Mesothelial cell of epicardium (in vitro differentiated cells): Measurements from ENCODE around the gene ADPRHL1. TPM values are rescaled to one million over a fixed set of nuclear protein-coding genes. Genes with fewer than 3 reads are reported as not detected.

Experiments used
- DNase-seq, 2 experiments: peaks; one replicate each; pipeline ENCODE4 v3.0.0; 2021; ENCODE audit warnings: low spot score in 2 of 2; ENCODE audit not compliant: unreplicated experiment in 2 of 2
- H3K27ac Mint-ChIP-seq: 2 replicates; pipeline ENCODE4 v1.8.0; 2021; ENCODE audit warnings: mixed read lengths
- H3K27me3 Mint-ChIP-seq: 2 replicates; pipeline ENCODE4 v1.8.0; 2021; ENCODE audit warnings: low read depth, mixed read lengths
- H3K36me3 Mint-ChIP-seq: 2 replicates; pipeline ENCODE4 v1.8.0; 2021; ENCODE audit warnings: mixed read lengths
- H3K4me1 Mint-ChIP-seq: 2 replicates; pipeline ENCODE4 v1.8.0; 2021; ENCODE audit warnings: mixed read lengths
- H3K4me3 Mint-ChIP-seq: 2 replicates; pipeline ENCODE4 v1.8.0; 2021; ENCODE audit warnings: mild to moderate bottlenecking, moderate library complexity, mixed read lengths
- H3K9me3 Mint-ChIP-seq: 2 replicates; pipeline ENCODE4 v1.8.0; 2021; ENCODE audit warnings: mixed read lengths
- total RNA-seq: library from RNA; stranded (reverse); gene quantifications from 3 replicates; pipeline ENCODE4 v1.2.1, GENCODE V29; 2021
- TF ChIP-seq, protein P1 (sequence below): fragments of 200-600 bp; sonication (generic); IDR thresholded peaks from one replicate; pipeline ENCODE4 v1.5.0; 2021; ENCODE audit warnings: antibody characterized with exemption; ENCODE audit not compliant: unreplicated experiment

ADPRHL1 gene
- total RNA-seq, 1 donor from 2014 or later: 4.2 TPM

DNA sequence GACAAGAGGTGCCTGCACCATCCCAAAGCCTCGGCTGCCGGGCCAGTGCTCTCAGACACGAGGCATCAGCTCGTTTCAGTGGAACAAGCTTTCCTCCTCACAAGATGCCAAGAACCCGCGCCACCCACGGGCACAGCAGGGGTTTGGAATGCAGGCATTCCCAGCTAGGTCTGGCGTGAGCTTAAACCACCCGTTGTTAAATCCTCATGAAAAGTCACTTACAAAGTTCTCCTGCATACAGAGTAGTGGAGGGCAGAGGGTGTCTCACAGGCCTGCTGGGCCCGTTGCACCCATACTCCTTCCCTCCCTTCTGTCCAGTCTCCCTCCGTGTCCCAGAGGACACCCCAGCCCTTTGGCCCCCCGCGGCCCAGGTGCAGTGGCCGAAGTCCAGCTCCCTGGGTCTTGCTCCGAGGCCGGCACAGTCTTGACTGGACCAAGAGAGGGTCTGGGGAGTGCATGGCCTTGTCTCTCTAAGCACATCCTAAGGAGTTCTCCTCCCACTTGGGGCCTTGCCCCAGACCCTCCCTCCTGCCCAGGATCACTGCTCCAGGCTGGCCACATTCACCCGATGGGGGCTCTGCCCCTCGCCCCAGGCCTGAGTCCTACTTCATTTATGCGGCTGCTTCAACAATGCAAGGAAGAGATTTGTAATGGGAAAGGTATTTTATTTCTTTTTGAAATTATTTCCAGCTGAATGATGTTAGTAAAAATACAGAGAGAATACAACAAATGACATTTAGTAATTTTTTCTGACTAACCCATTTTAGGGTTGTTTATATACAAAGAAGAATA lies 54.1 kb downstream of the ADPRHL1 start:
- no peaks in the 10 kb centered on the region for H3K9me3 Mint-ChIP-seq
- no peak overlapping the region for H3K27ac Mint-ChIP-seq
- H3K27me3 Mint-ChIP-seq: no peaks in the 10 kb centered on the region
- no peaks in the 10 kb centered on the region for H3K36me3 Mint-ChIP-seq
- H3K4me1 Mint-ChIP-seq: no peaks in the 10 kb centered on the region
- peak in 1 of 2 experiments; percentile 31 for DNase-seq
- H3K4me3 Mint-ChIP-seq: no peak overlapping the region
- TF ChIP-seq, protein P1, sequence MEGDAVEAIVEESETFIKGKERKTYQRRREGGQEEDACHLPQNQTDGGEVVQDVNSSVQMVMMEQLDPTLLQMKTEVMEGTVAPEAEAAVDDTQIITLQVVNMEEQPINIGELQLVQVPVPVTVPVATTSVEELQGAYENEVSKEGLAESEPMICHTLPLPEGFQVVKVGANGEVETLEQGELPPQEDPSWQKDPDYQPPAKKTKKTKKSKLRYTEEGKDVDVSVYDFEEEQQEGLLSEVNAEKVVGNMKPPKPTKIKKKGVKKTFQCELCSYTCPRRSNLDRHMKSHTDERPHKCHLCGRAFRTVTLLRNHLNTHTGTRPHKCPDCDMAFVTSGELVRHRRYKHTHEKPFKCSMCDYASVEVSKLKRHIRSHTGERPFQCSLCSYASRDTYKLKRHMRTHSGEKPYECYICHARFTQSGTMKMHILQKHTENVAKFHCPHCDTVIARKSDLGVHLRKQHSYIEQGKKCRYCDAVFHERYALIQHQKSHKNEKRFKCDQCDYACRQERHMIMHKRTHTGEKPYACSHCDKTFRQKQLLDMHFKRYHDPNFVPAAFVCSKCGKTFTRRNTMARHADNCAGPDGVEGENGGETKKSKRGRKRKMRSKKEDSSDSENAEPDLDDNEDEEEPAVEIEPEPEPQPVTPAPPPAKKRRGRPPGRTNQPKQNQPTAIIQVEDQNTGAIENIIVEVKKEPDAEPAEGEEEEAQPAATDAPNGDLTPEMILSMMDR: no peak

DNA sequence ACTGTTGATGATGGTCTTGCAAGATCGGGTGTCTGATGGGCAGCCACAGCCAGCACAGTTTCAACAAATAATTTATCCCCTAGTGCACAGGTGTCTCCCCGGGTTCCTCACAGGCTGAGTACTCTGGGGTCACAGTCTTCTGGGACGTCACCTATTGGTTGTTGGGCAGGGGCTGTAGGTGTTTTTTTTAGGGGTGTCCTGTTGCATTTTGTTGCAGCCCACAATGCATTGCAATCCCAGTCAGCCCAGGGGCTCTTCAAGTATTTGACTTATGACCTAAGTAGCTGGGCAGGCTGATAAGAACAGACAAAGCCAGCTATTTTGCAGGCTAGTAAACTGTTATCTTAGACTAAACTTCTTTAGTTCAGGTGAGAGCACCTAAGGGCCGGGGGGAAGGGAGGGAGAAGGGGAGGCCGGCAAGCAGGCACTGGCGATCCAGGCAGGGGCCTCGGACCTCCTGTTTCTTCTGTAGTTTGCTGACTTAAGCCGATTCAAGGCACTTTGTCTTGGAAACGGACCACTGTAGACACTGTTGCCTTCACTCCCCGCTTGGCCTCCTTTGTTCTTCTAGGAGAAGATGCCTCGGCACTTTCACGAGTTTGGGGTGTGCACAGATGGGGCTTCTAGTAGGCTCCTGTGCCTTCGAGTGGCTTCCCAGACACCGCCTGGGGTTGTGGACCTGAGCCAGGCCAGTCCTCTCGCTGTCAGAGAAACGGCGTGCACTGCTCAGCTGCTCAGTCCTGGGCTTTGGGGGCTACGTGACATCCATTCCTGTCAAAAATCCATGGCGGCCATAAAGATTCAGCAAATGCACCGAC lies 55.5 kb downstream of the ADPRHL1 start:
- Mint-ChIP-seq H3K27ac (no peak overlapping the region), H3K4me1 (peaks cover 5% of the 10 kb centered on the region), H3K9me3 (no peaks in the 10 kb centered on the region), H3K36me3 (no peaks in the 10 kb centered on the region), H3K27me3 (no peaks in the 10 kb centered on the region), H3K4me3 (no peak overlapping the region)
- TF ChIP-seq, protein P1: no peak
- peak in 1 of 2 experiments; percentile 20 for DNase-seq

DNA sequence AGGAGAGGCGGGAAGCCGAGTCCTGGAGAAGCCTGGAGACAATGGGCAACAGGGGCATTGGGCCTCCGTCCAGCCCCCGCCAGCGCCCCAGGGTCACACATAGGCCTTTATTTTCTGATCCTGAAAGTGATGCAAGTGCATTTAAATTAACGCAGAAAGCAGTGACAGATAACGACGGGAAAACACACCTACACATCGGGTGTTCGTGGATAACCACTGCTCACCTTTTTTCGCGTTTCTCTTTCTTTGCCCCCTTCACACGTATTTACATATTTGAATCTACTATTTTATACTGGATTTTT lies 59.0 kb downstream of the ADPRHL1 start:
- DNase-seq: no peak
- peaks cover 3% of the 10 kb centered on the region for H3K9me3 Mint-ChIP-seq
- peak overlapping the region; percentile 28 for H3K4me3 Mint-ChIP-seq
- H3K36me3 Mint-ChIP-seq: no peaks in the 10 kb centered on the region
- TF ChIP-seq, protein P1: peak; percentile 67
- no peak overlapping the region for H3K27ac Mint-ChIP-seq
- no peaks in the 10 kb centered on the region for H3K27me3 Mint-ChIP-seq
- peaks cover 5% of the 10 kb centered on the region for H3K4me1 Mint-ChIP-seq

DNA sequence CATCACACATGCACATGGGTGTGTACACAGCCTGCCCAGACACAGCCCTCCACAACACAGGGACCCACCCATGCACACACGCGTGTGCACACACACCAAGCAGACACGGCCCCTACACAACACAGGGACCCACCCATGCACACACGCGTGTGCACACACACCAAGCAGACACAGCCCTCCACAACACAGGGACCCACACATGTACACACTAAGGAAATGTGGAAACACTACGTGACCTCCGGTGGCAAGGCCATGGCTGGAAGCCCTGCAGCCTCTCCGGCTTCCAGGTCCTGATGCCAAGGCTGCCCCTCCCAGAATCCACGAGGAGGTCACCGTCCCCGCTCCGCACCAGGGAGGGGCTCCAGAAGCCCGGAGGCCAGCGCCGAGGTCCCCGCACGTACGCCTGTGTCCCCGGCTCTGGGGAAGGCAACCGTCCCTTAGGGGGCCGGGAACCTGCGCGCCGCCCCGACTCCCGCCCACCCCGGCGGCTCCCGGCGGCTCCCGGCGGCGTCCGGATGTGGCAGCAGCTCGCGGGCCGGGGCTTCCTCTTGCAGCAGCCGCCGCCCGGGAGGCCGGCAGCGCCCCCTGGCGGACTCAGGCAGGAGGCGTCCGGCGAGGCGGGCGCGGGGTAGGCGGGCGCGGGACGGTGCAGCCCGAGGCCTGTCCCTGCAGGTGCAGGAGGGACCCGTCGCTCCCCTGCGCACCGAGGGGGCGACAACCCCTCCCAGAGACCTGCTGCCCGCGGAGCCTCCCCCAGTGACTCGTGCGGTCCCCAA lies 59.5 kb downstream of the ADPRHL1 start:
- peaks cover 3% of the 10 kb centered on the region for H3K9me3 Mint-ChIP-seq
- no peaks in the 10 kb centered on the region for H3K36me3 Mint-ChIP-seq
- DNase-seq: peak; percentile 83 to 88
- TF ChIP-seq, protein P1: peak; percentile 97
- H3K4me3 Mint-ChIP-seq: peak overlapping the region; percentile 77
- H3K27ac Mint-ChIP-seq: no peak overlapping the region
- no peaks in the 10 kb centered on the region for H3K27me3 Mint-ChIP-seq
- peaks cover 5% of the 10 kb centered on the region for H3K4me1 Mint-ChIP-seq

DNA sequence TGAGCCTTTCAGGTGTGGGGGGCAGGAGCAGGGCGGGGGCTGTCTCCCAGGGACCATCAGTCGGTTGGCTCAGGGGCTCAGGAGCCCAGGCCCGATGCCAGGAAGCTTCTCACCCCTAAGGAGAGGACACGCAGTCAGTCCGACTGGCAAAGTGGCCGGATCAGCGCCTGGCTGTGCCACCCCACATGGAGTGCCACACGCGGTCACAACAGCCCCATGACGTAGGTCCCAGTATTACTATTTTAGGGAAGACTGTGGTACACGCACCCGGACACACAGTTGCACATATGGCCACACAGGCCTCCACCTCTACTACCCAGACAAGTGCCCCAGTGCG lies 60.1 kb downstream of the ADPRHL1 start:
- no peaks in the 10 kb centered on the region for H3K27me3 Mint-ChIP-seq
- peaks cover 3% of the 10 kb centered on the region for H3K9me3 Mint-ChIP-seq
- peak overlapping the region; percentile 77 for H3K4me3 Mint-ChIP-seq
- no peak for DNase-seq
- no peak overlapping the region for H3K27ac Mint-ChIP-seq
- no peaks in the 10 kb centered on the region for H3K36me3 Mint-ChIP-seq
- H3K4me1 Mint-ChIP-seq: peaks cover 5% of the 10 kb centered on the region
- TF ChIP-seq, protein P1: no peak
